Measurements from ENCODE around the gene IRGQ. TPM values are rescaled to one million over a fixed set of nuclear protein-coding genes. Genes with fewer than 3 reads are reported as not detected.
A peak's percentile ranks its signal among the peaks of the same experiment; 100 is the strongest.

The IRGQ gene
- polyA plus RNA-seq, 1 donor from 2014 or later = 156 TPM

DNA sequence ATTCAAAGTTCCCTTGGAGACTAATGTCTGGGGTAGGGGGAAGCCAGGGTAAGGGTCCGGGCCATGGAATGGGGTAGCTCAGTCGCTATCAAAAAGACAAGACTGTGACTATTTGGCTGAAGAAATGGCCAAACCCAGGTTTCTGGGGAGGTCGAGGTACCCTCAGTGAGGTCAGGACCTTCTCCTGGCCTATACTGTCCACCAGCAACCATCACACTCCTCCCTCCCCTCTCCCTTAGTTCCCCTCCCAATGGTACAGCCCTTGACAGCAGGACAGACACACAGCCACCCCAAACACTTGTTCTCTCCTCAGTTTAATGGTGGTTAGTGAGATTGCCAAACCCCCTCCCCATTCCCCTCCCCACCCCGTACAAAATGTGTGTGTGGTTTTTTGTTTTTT, 26.1 kb upstream of the IRGQ start:
- H3K27me3 ChIP-seq (ENCODE audit: insufficient read depth, low read depth, low read length) = no peaks in the 10 kb centered on the region
- no peaks in the 10 kb centered on the region for H4K20me1 ChIP-seq (ENCODE audit: insufficient read depth)
- no peak overlapping the region for H3K4me3 ChIP-seq (ENCODE audit: low read length)
- TF ChIP-seq SMC3 (conservative IDR thresholded peaks at IDR 0.05; ENCODE audit: poor library complexity) = no peak
- no peak for TF ChIP-seq EP300 (conservative IDR thresholded peaks at IDR 0.05; ENCODE audit: poor library complexity, severe bottlenecking)
- TF ChIP-seq POLR2AphosphoS5 (IDR thresholded peaks at IDR 0.05) = no peak
- TF ChIP-seq, protein P1, sequence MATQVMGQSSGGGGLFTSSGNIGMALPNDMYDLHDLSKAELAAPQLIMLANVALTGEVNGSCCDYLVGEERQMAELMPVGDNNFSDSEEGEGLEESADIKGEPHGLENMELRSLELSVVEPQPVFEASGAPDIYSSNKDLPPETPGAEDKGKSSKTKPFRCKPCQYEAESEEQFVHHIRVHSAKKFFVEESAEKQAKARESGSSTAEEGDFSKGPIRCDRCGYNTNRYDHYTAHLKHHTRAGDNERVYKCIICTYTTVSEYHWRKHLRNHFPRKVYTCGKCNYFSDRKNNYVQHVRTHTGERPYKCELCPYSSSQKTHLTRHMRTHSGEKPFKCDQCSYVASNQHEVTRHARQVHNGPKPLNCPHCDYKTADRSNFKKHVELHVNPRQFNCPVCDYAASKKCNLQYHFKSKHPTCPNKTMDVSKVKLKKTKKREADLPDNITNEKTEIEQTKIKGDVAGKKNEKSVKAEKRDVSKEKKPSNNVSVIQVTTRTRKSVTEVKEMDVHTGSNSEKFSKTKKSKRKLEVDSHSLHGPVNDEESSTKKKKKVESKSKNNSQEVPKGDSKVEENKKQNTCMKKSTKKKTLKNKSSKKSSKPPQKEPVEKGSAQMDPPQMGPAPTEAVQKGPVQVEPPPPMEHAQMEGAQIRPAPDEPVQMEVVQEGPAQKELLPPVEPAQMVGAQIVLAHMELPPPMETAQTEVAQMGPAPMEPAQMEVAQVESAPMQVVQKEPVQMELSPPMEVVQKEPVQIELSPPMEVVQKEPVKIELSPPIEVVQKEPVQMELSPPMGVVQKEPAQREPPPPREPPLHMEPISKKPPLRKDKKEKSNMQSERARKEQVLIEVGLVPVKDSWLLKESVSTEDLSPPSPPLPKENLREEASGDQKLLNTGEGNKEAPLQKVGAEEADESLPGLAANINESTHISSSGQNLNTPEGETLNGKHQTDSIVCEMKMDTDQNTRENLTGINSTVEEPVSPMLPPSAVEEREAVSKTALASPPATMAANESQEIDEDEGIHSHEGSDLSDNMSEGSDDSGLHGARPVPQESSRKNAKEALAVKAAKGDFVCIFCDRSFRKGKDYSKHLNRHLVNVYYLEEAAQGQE (IDR thresholded peaks at IDR 0.05; ENCODE audit: borderline replicate concordance) = no peak
- no peak for TF ChIP-seq EZH2 (IDR thresholded peaks at IDR 0.05; ENCODE audit: borderline replicate concordance, insufficient read depth, low read length, poor library complexity, severe bottlenecking)
- no peak for TF ChIP-seq TAF1 (IDR thresholded peaks at IDR 0.05; ENCODE audit: low read depth)
- TF ChIP-seq MXI1 (conservative IDR thresholded peaks at IDR 0.05; ENCODE audit: poor library complexity, severe bottlenecking) = no peak
- TF ChIP-seq, protein P2, sequence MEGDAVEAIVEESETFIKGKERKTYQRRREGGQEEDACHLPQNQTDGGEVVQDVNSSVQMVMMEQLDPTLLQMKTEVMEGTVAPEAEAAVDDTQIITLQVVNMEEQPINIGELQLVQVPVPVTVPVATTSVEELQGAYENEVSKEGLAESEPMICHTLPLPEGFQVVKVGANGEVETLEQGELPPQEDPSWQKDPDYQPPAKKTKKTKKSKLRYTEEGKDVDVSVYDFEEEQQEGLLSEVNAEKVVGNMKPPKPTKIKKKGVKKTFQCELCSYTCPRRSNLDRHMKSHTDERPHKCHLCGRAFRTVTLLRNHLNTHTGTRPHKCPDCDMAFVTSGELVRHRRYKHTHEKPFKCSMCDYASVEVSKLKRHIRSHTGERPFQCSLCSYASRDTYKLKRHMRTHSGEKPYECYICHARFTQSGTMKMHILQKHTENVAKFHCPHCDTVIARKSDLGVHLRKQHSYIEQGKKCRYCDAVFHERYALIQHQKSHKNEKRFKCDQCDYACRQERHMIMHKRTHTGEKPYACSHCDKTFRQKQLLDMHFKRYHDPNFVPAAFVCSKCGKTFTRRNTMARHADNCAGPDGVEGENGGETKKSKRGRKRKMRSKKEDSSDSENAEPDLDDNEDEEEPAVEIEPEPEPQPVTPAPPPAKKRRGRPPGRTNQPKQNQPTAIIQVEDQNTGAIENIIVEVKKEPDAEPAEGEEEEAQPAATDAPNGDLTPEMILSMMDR (IDR thresholded peaks at IDR 0.05; ENCODE audit: poor library complexity, severe bottlenecking) = no peak
- no peak for TF ChIP-seq RAD21 (conservative IDR thresholded peaks at IDR 0.05)
- H3K79me2 ChIP-seq (replicated peaks; ENCODE audit: insufficient read depth, low read length) = peaks cover 18% of the 10 kb centered on the region
- peaks cover 9% of the 10 kb centered on the region for H3F3A ChIP-seq (ENCODE audit: insufficient read depth, low read length, poor library complexity, severe bottlenecking)
- no peak overlapping the region for H2AFZ ChIP-seq (ENCODE audit: low read depth, low read length)
- no peak overlapping the region for H3K9ac ChIP-seq (ENCODE audit: low read length)
- no peaks in the 10 kb centered on the region for H3K36me3 ChIP-seq (ENCODE audit: insufficient read depth, low read length)
- no peaks in the 10 kb centered on the region for H3K9me2 ChIP-seq (ENCODE audit: insufficient read depth, low read length)
- H3K4me2 ChIP-seq (ENCODE audit: low read length) = no peak overlapping the region
- H3K9me3 ChIP-seq (ENCODE audit: low read length) = no peaks in the 10 kb centered on the region
- no peak overlapping the region for H3K27ac ChIP-seq (ENCODE audit: low read length)

DNA sequence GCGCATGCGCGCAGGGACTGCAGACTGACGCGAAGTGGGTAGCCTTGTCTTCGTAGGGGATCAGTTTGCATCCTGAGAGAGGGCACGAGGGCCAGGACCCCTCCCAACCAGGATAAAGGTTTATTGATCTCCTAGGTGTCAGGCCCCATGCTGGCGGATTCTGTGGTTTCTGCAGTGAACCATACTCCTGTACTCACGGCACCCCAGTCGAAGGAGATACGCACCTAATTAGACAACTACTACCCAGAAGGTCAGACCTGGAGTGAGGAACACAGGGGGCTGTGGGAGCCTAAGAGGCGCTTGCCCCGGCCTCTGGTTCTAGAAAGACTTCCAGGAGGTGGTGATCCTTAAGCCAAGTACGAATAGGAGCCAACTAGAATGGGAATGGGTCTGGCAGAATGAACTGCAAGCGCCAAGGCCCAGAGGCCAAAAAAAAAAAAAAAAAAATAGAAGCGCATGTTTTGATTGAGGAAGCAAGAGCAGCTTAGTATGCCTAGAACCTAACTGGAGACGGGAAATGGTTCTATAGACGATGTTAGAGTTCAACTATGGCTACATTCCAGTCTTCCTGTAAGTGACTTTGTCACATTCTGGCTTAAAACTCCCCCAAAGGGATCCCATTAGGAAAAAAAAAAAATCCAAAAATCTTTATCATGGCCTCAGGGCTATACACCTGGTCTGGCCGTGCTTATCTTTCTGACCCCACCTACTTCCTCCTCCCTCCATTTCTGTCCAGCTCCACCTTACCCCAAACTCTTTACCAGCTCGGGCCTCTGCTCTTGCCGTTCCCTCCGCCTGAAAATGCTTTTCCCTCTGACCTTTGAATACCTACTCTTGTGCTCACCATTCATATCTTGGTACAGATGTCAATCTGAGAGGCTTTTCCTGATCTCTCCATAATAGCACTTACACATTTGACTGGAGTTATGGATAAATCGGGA, 24.4 kb upstream of the IRGQ start:
- H3K27me3 ChIP-seq (ENCODE audit: insufficient read depth, low read depth, low read length) = no peaks in the 10 kb centered on the region
- H3K36me3 ChIP-seq (ENCODE audit: insufficient read depth, low read length) = no peaks in the 10 kb centered on the region
- peak overlapping the region; percentile 83 for H3K4me2 ChIP-seq (ENCODE audit: low read length)
- peak overlapping the region; percentile 88 for H2AFZ ChIP-seq (ENCODE audit: low read depth, low read length)
- no peaks in the 10 kb centered on the region for H4K20me1 ChIP-seq (ENCODE audit: insufficient read depth)
- H3K79me2 ChIP-seq (replicated peaks; ENCODE audit: insufficient read depth, low read length) = peaks cover 35% of the 10 kb centered on the region
- H3F3A ChIP-seq (ENCODE audit: insufficient read depth, low read length, poor library complexity, severe bottlenecking) = peaks cover 9% of the 10 kb centered on the region
- H3K9me2 ChIP-seq (ENCODE audit: insufficient read depth, low read length) = no peaks in the 10 kb centered on the region
- H3K27ac ChIP-seq (ENCODE audit: low read length) = peak overlapping the region; percentile 99
- TF ChIP-seq EZH2 (IDR thresholded peaks at IDR 0.05; ENCODE audit: borderline replicate concordance, insufficient read depth, low read length, poor library complexity, severe bottlenecking) = no peak
- TF ChIP-seq, protein P1 (IDR thresholded peaks at IDR 0.05; ENCODE audit: borderline replicate concordance) = peak; percentile 7
- peak; percentile 7 for TF ChIP-seq POLR2AphosphoS5 (IDR thresholded peaks at IDR 0.05)
- TF ChIP-seq MXI1 (conservative IDR thresholded peaks at IDR 0.05; ENCODE audit: poor library complexity, severe bottlenecking) = no peak
- H3K9ac ChIP-seq (ENCODE audit: low read length) = peak overlapping the region; percentile 97
- peak overlapping the region; percentile 85 for H3K4me3 ChIP-seq (ENCODE audit: low read length)
- no peaks in the 10 kb centered on the region for H3K9me3 ChIP-seq (ENCODE audit: low read length)
